Kidney (tissue), 14 donors: ENCODE data around the gene LHX5. TPM values are rescaled to one million over a fixed set of nuclear protein-coding genes. Genes with fewer than 3 reads are reported as not detected.

Experiments
- DNase-seq, 5 donors: peaks; one replicate each; pipeline ENCODE4 v3.0.0-alpha.2; 2013 to 2020
- FAIRE-seq: peaks from 2 replicates; lab custom pipeline; 2012; peaks lifted over from hg19 to GRCh38; lab: Jason Lieb, UNC
- H3K27ac ChIP-seq, 2 donors: one replicate each; pipeline ENCODE4 v1.7.0; 2013; ENCODE audit warnings: low read depth in 2 of 2, low read length in 2 of 2, inconsistent platforms in 1 of 2
- H3K27me3 ChIP-seq: one replicate; pipeline ENCODE4 v1.7.1; 2013; ENCODE audit warnings: low read length, inconsistent platforms; ENCODE audit not compliant: control insufficient read depth, insufficient read depth
- H3K36me3 ChIP-seq, 3 donors: one replicate each; pipeline versions ENCODE4 v1.7.0 to v1.7.1; 2013; ENCODE audit warnings: low read length in 3 of 3, control low read depth in 1 of 3, inconsistent platforms in 1 of 3; ENCODE audit not compliant: insufficient read depth in 3 of 3, control insufficient read depth in 2 of 3
- H3K4me1 ChIP-seq, 3 donors: one replicate each; pipeline versions ENCODE4 v1.7.0 to v1.7.1; 2013; ENCODE audit warnings: low read length in 3 of 3, inconsistent platforms in 1 of 3, low read depth in 1 of 3; ENCODE audit not compliant: control insufficient read depth in 2 of 3, insufficient read depth in 2 of 3
- H3K4me3 ChIP-seq, 3 donors: one replicate each; pipeline versions ENCODE4 v1.7.0 to v1.8.1; 2013; ENCODE audit warnings: low read length in 3 of 3, control low read depth in 1 of 3, inconsistent platforms in 1 of 3
- H3K9ac ChIP-seq, 3 donors: one replicate each; pipeline versions ENCODE4 v1.7.0 to v1.7.1; 2013; ENCODE audit warnings: low read length in 3 of 3, control low read depth in 1 of 3, inconsistent platforms in 1 of 3
- H3K9me3 ChIP-seq, 3 donors: one replicate each; pipeline versions ENCODE4 v1.7.0 to v1.7.1; 2013; ENCODE audit warnings: low read length in 3 of 3, control low read depth in 1 of 3, inconsistent platforms in 1 of 3; ENCODE audit not compliant: control insufficient read depth in 2 of 3, insufficient read depth in 1 of 3
- intact Hi-C: fragments of 100-400 bp; cut with DNase I; formaldehyde crosslinking; loops from one replicate; pipeline ENCODE4 v1.11.1; 2022
- polyA plus RNA-seq: library from polyadenylated mRNA; stranded (reverse); fragments of 350-450 nt; fragmentation: Illumina TruSeq; extraction: RNeasy Lipid Tissue Mini Kit (QIAGEN cat#74804); gene quantifications from one replicate; pipeline ENCODE4 v1.2.3, GENCODE V29; 2014; ENCODE audit warnings: low read depth, low replicate concordance; ENCODE audit not compliant: insufficient read depth
- total RNA-seq: library from RNA; stranded (reverse); fragmentation: NEBNext Ultra II Directional; extraction: Animal tissue kit (Norgen Biotek cat#: 25700); gene quantifications from one replicate; pipeline ENCODE4 v1.2.1, GENCODE V29; 2021
- TF ChIP-seq, protein P1 (sequence below): IDR thresholded peaks from 3 replicates; pipeline ENCODE4 v1.5.1; 2012; ENCODE audit warnings: mild to moderate bottlenecking, moderate library complexity, borderline replicate concordance; ENCODE audit not compliant: insufficient read depth; ENCODE audit errors: extremely low read depth
- donor health status: control.
- donor health status: control.
- donor health status: control.
- donor health status: control.
- donor health status: control.
- donor health status: DM: yes; HTN: yes; CAD: no.
- donor health status: Normal renal cell carcinoma (clear cell type).

Gene LHX5
- total and polyA plus RNA-seq, 2 donors from 2014 or later = not detected

DNA sequence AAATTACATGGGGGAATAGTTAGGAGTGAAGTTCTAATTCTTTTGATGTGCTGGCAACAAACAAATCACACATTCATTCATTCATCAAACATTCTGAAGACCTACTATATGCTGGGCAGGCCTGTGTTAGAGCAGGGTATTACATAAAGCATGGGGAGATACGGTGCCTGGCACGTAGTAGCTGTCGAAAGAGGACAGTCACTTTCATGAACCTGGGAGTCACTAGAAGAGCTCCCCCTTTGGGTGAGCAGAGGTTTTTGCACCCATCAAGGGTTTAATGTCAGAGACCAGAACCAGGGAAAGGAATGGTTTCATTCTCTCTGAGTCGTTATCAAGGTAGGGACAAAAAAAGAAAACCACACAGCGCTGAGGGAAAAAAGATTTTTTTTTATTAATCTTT lies 10.0 kb downstream of the LHX5 start:
- TF ChIP-seq, protein P1, sequence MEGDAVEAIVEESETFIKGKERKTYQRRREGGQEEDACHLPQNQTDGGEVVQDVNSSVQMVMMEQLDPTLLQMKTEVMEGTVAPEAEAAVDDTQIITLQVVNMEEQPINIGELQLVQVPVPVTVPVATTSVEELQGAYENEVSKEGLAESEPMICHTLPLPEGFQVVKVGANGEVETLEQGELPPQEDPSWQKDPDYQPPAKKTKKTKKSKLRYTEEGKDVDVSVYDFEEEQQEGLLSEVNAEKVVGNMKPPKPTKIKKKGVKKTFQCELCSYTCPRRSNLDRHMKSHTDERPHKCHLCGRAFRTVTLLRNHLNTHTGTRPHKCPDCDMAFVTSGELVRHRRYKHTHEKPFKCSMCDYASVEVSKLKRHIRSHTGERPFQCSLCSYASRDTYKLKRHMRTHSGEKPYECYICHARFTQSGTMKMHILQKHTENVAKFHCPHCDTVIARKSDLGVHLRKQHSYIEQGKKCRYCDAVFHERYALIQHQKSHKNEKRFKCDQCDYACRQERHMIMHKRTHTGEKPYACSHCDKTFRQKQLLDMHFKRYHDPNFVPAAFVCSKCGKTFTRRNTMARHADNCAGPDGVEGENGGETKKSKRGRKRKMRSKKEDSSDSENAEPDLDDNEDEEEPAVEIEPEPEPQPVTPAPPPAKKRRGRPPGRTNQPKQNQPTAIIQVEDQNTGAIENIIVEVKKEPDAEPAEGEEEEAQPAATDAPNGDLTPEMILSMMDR = no peak
- H3K4me1 ChIP-seq = peaks cover 0 to 5% (median 0%) of the 10 kb centered on the region in 3 donors
- intact Hi-C loops = loop anchor here (10.0 kb wide), 1 partner anchor 453 kb away; no protein-coding TSS in a partner anchor

DNA sequence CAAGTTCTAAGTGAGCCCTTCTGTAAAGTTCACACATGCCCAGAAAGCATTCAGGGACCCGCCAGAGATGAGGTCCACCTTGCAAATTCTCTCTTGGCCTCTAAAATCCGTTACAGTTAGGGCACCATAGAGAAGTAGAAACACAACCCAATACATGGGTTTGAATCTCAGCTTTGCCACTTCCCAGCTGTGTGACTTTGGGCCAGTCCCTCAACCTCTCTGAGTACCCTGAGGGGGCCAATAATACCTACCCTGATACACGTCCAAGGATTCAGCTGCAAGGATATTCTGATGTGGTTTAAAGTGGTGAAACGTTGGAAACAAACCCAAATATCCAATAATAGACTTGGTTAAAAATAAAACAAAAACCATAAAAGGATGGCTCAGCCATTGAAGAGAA lies 11.7 kb downstream of the LHX5 start:
- H3K9me3 ChIP-seq = no peaks in the 10 kb centered on the region
- H3K27me3 ChIP-seq = peaks cover 19% of the 10 kb centered on the region
- TF ChIP-seq, protein P1 = no peak
- no peaks in the 10 kb centered on the region for H3K36me3 ChIP-seq
- H3K9ac ChIP-seq = no peak overlapping the region
- no peak overlapping the region for H3K4me3 ChIP-seq
- H3K4me1 ChIP-seq = peaks cover 0 to 5% (median 0%) of the 10 kb centered on the region in 3 donors
- H3K27ac ChIP-seq = no peak overlapping the region
- intact Hi-C loops = loop anchor here (10.0 kb wide), 1 partner anchor 455 kb away; no protein-coding TSS in a partner anchor
- no peak for DNase-seq
- no peak for FAIRE-seq

More for the DNA sequence above, 10.0 kb downstream of the LHX5 start:
- DNase-seq (no peak), FAIRE-seq (no peak)
- Histone ChIP-seq H3K4me3 (no peak overlapping the region), H3K9ac (no peak overlapping the region), H3K36me3 (no peaks in the 10 kb centered on the region), H3K27ac (no peak overlapping the region), H3K27me3 (peaks cover 28% of the 10 kb centered on the region), H3K9me3 (no peaks in the 10 kb centered on the region)

DNA sequence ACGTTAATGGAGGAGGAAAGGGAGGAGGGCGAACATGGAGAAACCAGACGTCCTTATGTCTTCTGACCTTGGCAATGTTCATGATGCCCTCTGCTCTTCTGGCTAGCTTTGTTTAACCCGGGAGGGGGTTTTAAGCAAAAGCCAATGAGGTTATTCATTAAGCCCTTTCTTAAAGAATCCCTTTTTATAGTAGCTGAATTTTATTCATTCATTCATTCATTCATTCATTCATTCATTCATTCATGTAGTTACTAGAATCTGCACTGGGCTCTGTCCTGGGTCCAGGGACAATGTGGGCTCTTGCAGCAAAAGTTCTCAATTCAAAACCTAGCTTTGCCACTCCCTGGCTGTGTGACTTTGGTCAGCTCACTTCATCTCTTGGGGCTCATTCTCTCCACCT lies 14.0 kb downstream of the LHX5 start:
- Histone ChIP-seq H3K4me1 (no peaks in the 10 kb centered on the region), H3K36me3 (no peaks in the 10 kb centered on the region), H3K27ac (no peak overlapping the region), H3K27me3 (peaks cover 8% of the 10 kb centered on the region), H3K9ac (no peak overlapping the region), H3K4me3 (no peak overlapping the region), H3K9me3 (no peaks in the 10 kb centered on the region)
- TF ChIP-seq, protein P1 = no peak
- FAIRE-seq (no peak), DNase-seq (no peak)
- intact Hi-C loops = no loop called here

DNA sequence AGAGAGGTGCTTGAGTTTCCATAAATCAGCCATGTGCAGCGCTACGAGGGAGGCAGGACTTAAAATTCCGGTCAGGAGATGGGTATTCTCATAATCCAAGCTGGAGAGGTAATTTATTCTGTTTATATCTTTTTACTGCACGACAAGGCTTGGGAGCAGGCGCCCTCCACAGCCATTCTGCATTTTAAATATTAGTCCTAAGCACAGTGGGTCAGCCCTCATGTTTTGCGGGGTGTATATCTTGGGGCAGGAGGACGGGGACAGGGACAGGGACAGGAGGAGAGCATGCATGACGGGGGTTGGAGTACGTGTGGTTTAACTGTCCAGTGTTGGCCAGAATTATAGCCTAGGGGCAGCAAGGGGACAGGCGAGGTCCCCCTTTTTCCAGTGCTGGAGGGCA lies 14.5 kb downstream of the LHX5 start:
- FAIRE-seq = no peak
- Histone ChIP-seq H3K27me3 (peaks cover 5% of the 10 kb centered on the region), H3K27ac (no peak overlapping the region)

More for the DNA sequence above, 14.5 kb downstream of the LHX5 start:
- Histone ChIP-seq H3K9ac (no peak overlapping the region), H3K4me3 (no peak overlapping the region), H3K4me1 (no peaks in the 10 kb centered on the region), H3K9me3 (no peaks in the 10 kb centered on the region), H3K36me3 (no peaks in the 10 kb centered on the region)
- intact Hi-C loops = no loop called here
- DNase-seq = no peak
- TF ChIP-seq, protein P1 = no peak
